Measurements from ENCODE around the gene BANK1. TPM values are rescaled to one million over a fixed set of nuclear protein-coding genes. Genes with fewer than 3 reads are reported as not detected.

The BANK1 gene
- total RNA-seq, 1 donor from 2014 or later: not detected

DNA sequence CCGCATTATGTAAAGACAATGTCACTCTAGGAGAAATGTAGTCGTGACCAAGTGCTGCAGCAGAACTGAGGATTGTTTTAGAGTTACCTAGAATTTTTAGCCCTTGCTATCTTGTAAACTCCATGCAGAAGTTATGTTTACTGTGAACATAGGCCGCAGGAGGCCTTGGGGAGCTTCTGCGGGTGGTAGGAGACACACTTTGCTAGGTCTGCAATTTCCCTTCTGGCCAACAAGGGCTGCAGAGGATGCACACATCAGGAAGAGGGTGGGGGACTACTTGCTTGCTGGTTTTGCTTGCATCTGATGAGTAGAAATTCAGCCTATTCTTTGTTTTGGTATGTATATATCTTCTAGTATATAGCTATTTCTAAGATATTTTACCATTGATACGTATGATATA lies 23.1 kb downstream of the BANK1 start:
- DNase-seq (ENCODE audit: low read depth, low spot score): no peak

DNA sequence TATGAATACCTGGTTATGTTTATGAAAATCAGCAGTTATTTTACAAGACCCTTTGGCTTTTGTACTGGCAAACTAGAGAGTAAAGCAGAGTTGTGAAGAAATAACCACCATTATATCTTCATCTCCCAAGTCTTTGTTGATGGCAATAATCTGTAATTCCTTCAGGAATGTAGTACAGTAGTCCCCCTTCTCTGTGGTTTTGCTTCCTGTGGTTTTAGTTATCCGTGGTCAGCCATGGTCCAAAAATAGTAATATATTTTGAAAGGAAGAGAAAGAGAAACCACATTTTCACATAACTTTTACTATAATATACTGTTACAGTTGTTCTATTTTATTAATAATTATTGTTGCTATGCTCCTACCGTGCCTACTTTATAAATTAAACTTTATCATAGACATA lies 27.8 kb downstream of the BANK1 start:
- DNase-seq (ENCODE audit: low read depth, low spot score): no peak

DNA sequence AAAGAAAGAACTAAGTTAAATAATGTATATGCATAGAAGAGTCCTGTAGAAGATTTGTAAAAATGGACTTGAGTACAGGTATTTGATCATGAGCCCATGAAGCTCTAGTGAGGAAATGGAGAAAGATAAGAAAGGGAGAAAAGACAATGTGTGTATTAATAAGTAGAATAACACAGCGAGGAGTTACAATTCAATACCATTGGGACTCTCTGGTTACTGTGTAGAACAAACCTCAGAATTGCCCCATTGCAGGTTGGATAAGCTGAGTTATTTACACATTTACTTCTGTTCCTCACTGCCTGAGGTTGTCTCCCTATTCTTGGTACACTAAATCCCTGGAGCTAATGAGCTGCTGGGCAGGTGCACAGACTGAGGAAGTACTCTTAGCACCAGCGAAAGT lies 33.3 kb downstream of the BANK1 start:
- DNase-seq (ENCODE audit: low read depth, low spot score): no peak

DNA sequence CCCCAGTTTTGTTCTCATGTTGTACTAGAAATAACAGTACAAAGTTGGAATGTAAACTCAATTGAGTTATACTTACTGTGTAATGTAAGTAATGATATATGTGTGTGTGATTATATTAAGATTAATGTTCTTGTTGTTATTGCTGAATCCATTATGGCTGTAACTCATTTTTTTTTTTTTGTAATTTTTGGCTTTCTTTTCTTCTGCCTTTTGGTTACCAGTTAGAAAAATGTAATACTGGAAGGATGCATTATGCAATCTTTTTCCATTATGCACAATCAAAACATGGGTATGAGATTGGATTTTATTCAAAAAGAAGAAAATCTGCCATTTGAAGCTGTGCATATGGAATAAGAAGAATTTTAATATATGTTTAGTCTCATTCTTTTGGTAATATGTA lies 34.0 kb downstream of the BANK1 start:
- no peak for DNase-seq (ENCODE audit: low read depth, low spot score)

DNA sequence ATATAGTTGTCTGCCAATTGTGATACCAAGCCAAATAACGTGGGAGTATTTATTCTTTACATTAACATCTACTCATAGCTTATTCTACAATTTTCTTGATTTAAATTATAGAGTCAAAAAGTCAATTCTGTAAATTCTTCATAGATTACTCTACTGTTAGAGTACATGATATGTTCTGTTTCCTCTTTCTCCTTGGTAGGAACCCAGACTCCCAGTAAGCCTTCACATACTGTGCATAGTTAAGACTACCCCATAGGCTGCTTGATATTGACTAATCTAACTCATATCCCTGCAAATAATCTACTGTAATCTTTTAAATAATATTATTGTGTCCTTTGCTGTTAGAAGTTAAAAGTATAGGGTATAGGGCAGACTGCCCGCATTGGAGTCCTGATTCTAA lies 35.4 kb downstream of the BANK1 start:
- DNase-seq (ENCODE audit: low read depth, low spot score): no peak

DNA sequence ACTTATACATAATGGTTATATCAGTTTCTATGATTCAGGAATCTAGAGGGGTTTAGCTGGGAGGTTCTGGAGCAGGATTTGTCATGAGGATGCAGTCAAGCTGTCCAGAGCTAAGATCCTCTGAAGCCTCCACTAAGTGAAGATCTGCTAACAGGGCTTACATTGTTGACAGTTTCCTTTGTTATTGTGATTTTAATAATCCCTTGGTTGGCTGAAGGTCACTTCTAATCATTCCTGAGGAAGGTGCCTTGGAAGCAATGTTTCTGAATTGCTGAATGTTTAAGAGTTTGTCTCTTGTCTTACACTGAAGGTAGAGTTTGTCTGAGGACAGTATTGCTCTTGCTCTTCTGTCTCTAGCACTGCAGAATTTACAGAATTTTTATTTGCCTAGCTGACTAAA lies 41.3 kb downstream of the BANK1 start:
- DNase-seq (ENCODE audit: low read depth, low spot score): no peak

- DNase-seq (ENCODE audit: low read depth, low spot score): no peak
Measured at GRCh38 chr4:101833480-101833879, 43.0 kb downstream of the BANK1 start.

DNA sequence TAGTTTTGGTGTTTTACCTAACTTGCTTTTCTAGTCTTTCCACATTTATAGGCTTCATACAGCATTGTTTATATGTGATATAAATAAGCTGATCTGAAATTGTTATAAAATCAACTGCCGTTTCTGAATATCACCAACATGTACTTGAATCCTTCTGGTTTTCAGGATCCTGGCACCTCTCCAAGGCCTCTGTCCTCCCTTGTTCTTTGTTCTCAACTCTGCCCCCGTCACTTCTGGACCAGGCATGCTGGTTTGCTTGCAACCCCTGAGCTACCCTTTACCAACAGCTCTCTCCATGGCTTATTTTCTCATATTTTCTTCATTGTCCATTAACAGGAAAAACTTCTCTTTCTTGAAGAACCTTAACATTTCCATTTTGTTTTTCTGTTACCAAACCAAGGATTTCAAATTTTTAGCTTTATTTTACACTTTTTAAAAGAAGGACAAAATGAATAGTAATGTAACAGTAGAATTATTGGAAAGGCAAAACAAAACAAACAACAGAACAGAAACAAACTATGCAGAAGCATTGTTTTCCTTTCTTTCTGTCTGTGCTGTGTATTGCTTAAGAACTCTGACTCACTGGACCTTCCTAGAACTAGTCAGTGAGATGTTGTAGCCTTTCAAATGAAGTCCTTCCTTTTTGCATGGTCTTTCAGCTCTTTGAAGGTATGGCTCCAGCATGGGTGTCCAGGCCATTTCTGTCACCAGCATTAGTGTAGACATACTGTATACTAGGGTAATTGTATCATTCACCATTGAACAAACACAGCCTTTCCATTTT lies 44.8 kb downstream of the BANK1 start:
- DNase-seq (ENCODE audit: low read depth, low spot score): no peak

- no peak for DNase-seq (ENCODE audit: low read depth, low spot score)
Measured at GRCh38 chr4:101843054-101843453, 52.5 kb downstream of the BANK1 start.

GRCh38 chr4:101846550-101846949 lies 56.0 kb downstream of the BANK1 start:
- DNase-seq (ENCODE audit: low read depth, low spot score): no peak

GRCh38 chr4:101850698-101851097 lies 60.2 kb downstream of the BANK1 start:
- DNase-seq (ENCODE audit: low read depth, low spot score): no peak

DNA sequence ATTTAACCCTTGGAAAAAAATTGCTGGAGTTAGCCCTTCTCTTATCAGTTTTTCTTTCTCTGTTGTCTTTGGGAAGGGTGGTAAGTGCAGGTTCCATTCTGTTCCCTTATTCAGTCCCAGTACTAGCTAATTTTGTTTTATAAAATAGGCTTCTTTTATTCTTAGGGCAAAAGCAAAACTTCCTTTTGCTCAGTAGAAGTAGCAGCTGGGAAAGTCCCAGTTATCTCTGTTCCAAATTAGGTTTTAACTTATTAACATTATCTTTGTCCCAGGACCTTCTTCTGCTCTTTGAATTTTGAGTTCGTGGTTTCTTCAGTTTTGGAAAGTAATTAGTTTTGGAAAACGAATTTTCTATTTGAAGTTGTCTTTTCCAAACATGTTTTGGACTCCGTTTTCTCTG lies 61.1 kb downstream of the BANK1 start:
- no peak for DNase-seq (ENCODE audit: low read depth, low spot score)

GRCh38 chr4:101853028-101853427 lies 62.5 kb downstream of the BANK1 start:
- DNase-seq (ENCODE audit: low read depth, low spot score): no peak

DNA sequence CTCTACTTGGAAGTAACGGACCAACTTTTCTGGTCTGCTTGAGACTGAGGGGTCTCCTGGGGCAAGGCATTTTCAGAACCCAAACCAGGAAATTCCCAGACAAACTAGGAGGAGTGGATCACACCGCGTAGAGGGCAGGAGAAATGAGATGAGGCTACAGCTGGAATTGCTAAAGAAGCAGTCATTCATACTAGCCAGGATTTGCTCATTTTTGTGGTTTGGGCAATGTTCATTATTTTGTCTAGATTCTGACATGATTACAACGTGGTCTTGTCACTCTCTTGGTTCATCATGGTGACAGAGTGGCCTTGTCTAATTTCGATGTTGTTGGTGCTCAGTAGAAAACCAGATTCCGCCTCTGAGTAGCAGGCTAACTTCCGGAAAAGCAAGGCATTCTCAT lies 63.2 kb downstream of the BANK1 start:
- DNase-seq (ENCODE audit: low read depth, low spot score): no peak

DNA sequence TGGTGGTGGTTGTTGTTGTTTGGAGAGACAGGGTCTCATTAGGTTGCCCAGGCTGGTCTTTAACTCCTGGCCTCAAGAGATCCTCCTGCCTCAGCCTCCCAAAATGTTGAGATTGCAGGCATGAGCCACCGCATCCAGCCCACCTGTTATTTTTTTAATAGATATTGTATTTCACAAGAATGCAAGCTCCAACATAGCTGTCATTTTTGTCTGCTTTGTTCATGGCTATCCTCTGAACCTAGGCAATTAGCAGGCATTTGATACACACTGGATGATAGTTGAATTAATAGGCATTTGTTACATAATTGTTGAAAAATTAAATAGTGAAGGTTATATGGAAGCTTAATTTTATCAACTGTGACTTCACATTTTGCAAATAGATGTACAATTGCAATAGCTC lies 64.7 kb downstream of the BANK1 start:
- no peak for DNase-seq (ENCODE audit: low read depth, low spot score)

DNA sequence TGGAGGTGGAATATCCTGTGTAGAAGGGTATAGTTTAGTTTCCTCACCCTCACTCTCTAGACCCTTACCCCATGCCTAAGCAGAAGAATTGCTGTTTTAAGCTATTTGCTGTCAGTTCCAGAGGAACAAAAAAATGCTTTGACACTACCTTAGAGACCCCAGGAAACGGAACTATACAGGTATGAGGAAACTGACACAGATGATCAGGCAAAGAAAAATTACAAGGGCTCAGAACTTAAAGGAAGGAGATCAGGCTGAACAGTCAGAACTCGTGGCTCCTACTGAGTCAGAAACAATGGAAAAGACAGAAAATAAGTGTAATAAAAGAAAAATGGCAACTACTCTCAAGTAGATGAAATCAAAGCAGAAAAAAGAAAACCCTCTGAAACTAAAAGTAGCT lies 65.6 kb downstream of the BANK1 start:
- no peak for DNase-seq (ENCODE audit: low read depth, low spot score)

DNA sequence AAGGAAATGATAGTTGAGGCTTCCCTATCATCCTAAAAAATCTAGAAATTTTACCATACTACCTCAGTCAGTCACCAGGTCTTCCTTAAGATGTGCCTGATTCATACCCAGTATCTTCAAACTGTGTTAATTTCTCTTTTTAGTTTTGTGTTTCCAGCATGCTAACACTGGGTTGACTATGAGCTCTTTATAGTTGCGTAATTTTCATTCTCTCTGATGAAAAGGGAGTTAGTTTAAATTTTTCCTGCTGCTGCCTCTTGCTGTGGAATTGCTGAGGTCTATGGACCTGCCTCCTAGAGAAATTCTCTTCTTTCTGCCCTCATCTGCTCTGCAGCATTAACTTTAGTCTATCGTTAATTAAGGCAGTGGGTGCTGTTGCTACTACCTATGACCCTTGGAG lies 66.6 kb downstream of the BANK1 start:
- DNase-seq (ENCODE audit: low read depth, low spot score): no peak

DNA sequence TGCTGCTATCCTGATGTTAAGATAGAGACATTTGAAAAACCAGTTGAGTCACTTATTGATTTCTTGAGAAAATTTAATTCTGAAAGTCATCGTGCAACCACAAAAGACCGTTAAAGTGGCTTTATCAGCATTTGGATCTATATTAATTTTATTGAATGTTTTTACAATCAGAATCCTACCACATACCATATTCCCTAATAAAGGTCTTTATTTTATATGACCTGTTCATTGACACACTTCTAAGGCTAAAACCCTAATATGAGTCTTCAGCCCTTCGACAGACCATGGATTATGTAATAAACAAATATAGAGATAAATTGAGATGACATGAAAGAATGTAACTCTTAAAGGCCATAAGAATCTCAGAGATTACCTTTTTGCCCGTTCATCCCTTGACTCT lies 68.1 kb downstream of the BANK1 start:
- DNase-seq (ENCODE audit: low read depth, low spot score): no peak

- DNase-seq (ENCODE audit: low read depth, low spot score): no peak
Measured at GRCh38 chr4:101862595-101862994, 72.1 kb downstream of the BANK1 start.

GRCh38 chr4:101864660-101865059 lies 74.1 kb downstream of the BANK1 start:
- DNase-seq (ENCODE audit: low read depth, low spot score): no peak

DNA sequence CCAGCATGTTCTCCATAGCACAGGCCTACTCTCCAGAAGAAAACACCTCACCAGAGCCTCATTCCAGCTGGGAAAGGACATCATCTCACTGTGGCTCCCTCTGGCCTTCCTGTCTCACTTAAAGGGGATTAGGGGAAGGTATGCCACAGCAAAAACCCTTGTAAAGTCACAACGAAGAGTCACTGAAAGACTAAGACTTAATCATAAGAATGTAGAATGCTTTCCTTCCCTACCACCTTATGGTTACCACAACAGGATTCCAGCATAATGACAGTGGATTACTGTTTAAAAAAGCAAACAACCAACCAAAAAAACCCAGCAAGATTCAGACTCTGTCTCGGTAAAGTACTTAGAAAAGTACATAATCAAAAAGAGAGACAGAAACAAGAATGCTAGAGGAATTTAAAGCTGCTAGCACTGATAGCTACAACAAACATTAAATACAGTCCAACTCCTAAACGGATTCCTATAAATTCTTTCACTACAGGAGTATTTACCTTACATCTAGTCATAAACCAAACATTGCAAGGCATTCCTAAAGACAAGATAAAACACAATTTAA lies 75.1 kb downstream of the BANK1 start:
- no peak for DNase-seq (ENCODE audit: low read depth, low spot score)

DNA sequence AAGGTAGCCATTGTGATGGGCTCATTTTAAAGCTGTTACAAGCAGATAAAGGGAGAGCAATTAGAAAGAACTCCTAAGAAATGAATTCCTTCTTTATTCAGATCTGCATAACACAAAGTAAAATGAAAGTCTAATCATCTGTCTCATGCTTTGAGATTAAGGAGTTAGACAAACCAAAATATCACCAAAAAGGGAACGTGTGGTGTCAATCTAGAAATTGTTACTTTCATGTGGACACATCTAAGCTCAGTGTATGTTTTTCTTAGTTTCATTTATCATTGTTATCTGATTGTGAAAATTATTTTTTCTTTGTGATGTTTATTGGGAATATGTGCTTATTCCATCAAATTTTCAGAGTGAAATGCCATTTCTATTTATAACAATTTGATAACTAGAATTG lies 80.3 kb downstream of the BANK1 start:
- DNase-seq (ENCODE audit: low read depth, low spot score): no peak

GRCh38 chr4:101871962-101872676 lies 81.6 kb downstream of the BANK1 start:
- DNase-seq (ENCODE audit: low read depth, low spot score): no peak
